T-cell (primary cell): ENCODE results near the gene LRTM2. TPM values are rescaled to one million over a fixed set of nuclear protein-coding genes. Genes with fewer than 3 reads are reported as not detected.

ENCODE experiments used
- ATAC-seq, 4 experiments: fragments of 200-7000 bp in 3 of 4; fragments of 150-1000 bp in 1 of 4; cut with Tn5 transposase; replicated peaks in 1 of 4; 1 replicate in 3 of 4; 2 replicates in 1 of 4; pipeline ENCODE4 v1.10.0; 2021; ENCODE audit warnings: moderate library complexity in 3 of 4, mild to moderate bottlenecking in 2 of 4, moderate number of reproducible peaks in 1 of 4
- CTCF ChIA-PET, 2 donors: fragments of 300-600 bp; sonication (Branson Sonifier 250); formaldehyde crosslinking; loops; one replicate each; lab custom pipeline; 2022; ENCODE audit warnings: antibody characterized with exemption in 2 of 2; lab: Charles Lee
- POLR2A ChIA-PET, 2 donors: fragments of 300-600 bp; sonication (Branson Sonifier 250); formaldehyde crosslinking; loops; one replicate each; lab custom pipeline; 2022; ENCODE audit warnings: antibody characterized with exemption in 2 of 2; lab: Charles Lee
- DNase-seq, 35 experiments: peaks; one replicate each; pipeline versions ENCODE4 v3.0.0 to v3.0.0-alpha.2; 2013 to 2023
- H3K27ac ChIP-seq: one replicate; pipeline ENCODE4 v1.5.1; 2013; ENCODE audit warnings: low read length
- H3K27me3 ChIP-seq, 2 experiments: replicated peaks in 1 of 2; 1 replicate in 1 of 2; 2 replicates in 1 of 2; pipeline versions ENCODE4 v1.6.1 to v1.7.0; 2013; ENCODE audit warnings: low read length in 1 of 2, mixed read lengths in 1 of 2; ENCODE audit not compliant: control insufficient read depth in 2 of 2, insufficient read depth in 2 of 2; ENCODE audit errors: extremely low read depth in 1 of 2
- H3K36me3 ChIP-seq, 2 donors: 1 replicate in 1 of 2; 2 replicates in 1 of 2; pipeline versions ENCODE4 v1.6.1 to v1.7.0; 2013; ENCODE audit warnings: low read length in 1 of 2; ENCODE audit not compliant: control insufficient read depth in 2 of 2, insufficient read depth in 1 of 2; ENCODE audit errors: extremely low read depth in 1 of 2
- H3K4me1 ChIP-seq, 2 experiments: 1 replicate in 1 of 2; 2 replicates in 1 of 2; pipeline versions ENCODE4 v1.6.1 to v1.7.0; 2013; ENCODE audit warnings: low read length in 2 of 2, mixed read lengths in 1 of 2; ENCODE audit not compliant: insufficient read depth in 2 of 2, control insufficient read depth in 1 of 2; ENCODE audit errors: extremely low read depth in 1 of 2
- H3K4me3 ChIP-seq, 2 donors: 1 replicate in 1 of 2; 2 replicates in 1 of 2; pipeline versions ENCODE4 v1.5.1 to v1.7.0; 2013; ENCODE audit warnings: mild to moderate bottlenecking in 2 of 2, low read length in 1 of 2, moderate library complexity in 1 of 2; ENCODE audit not compliant: control insufficient read depth in 1 of 2; ENCODE audit errors: extremely low read depth in 1 of 2
- H3K9me3 ChIP-seq: 2 replicates; pipeline ENCODE4 v1.7.0; 2013
- H3K27ac Mint-ChIP-seq, 2 donors: one replicate each; pipeline ENCODE4 v1.8.0; 2020 to 2021; ENCODE audit warnings: mild to moderate bottlenecking in 2 of 2, mixed read lengths in 2 of 2
- H3K27me3 Mint-ChIP-seq, 2 donors: one replicate each; pipeline ENCODE4 v1.8.0; 2021 to 2022; ENCODE audit warnings: mixed read lengths in 2 of 2
- H3K36me3 Mint-ChIP-seq: one replicate; pipeline ENCODE4 v1.8.0; 2021; ENCODE audit warnings: mixed read lengths
- H3K4me1 Mint-ChIP-seq, 3 donors: one replicate each; pipeline ENCODE4 v1.8.0; 2020 to 2022; ENCODE audit warnings: mixed read lengths in 3 of 3, mild to moderate bottlenecking in 1 of 3
- H3K4me3 Mint-ChIP-seq, 3 donors: one replicate each; pipeline ENCODE4 v1.8.0; 2020 to 2022; ENCODE audit warnings: mild to moderate bottlenecking in 3 of 3, mixed read lengths in 3 of 3, moderate library complexity in 3 of 3
- H3K9me3 Mint-ChIP-seq, 3 donors: one replicate each; pipeline ENCODE4 v1.8.0; 2020 to 2022; ENCODE audit warnings: mixed read lengths in 3 of 3
- WGBS: methylation state at CpG from one replicate; pipeline ENCODE4 v1.1.5; 2013; ENCODE audit warnings: missing lambda C conversion rate; ENCODE audit not compliant: insufficient coverage; 5-methylcytosine and 5-hydroxymethylcytosine counted together
- total RNA-seq, 35 experiments: library from RNA in 6 of 35; stranded (reverse) in 6 of 35; fragments of 120-200 nt in 1 of 35; gene quantifications; one replicate each; pipeline versions ENCODE4 v1.2.1 to v1.2.4 and lab custom pipeline; 2013 to 2026

The LRTM2 gene
- total RNA-seq, 5 donors from 2014 or later (not counting 1 experiment from before 2014, with no cell fraction given): not detected

DNA sequence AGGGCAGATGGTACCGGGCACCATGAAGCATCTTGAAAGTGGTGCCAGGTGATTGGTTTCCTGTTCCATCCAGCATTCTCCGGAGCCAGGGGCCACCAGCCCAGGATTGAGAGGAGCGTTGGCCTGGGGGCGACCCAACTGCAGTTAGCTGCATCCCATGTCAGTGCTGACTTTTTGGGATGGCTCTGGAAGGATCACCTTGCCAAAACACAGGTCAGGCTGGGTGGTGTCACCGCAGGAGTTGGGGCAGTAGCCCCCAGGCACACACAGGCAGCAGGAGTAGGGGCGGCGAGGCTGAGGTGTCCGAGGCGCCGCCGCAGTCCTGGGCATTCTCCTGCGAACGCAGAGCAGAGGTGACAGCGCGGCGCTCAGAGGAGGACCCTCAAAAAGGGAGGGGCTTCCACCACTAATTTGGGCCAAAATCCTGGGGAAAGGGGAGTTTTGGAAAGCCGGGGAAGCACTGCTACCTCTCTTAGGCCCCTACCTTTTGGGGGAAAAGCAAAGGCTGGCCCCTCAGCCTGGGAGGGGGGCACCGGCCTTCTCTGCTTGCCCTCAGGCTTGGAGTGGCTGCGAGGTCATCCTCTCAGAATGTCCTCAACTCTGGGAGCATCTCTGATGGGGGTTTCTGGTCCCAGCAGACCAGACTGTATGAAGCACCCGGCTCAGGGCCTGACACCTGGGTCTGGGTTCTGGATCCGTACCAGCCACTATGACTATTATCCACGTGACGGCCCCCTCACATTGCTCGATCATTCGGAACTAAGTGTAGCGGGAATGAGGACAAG, 26.7 kb upstream of the LRTM2 start:
- ATAC-seq (no peak), DNase-seq (no peak)
- no peaks in the 10 kb centered on the region for H3K36me3 Mint-ChIP-seq
- H3K27ac Mint-ChIP-seq: no peak overlapping the region
- no peak overlapping the region for H3K4me3 Mint-ChIP-seq
- CTCF ChIA-PET: interaction anchor here (0.8 to 5.6 kb wide), 6 partner anchors 140 to 147 kb away, joined by 4 to 167 read pairs (median 48); no protein-coding TSS in a partner anchor
- Histone ChIP-seq H3K9me3 (no peaks in the 10 kb centered on the region), H3K4me3 (no peak overlapping the region), H3K27ac (no peak overlapping the region), H3K4me1 (peaks cover 3 to 41% of the 10 kb centered on the region in 2 experiments), H3K36me3 (no peaks in the 10 kb centered on the region), H3K27me3 (no peaks in the 10 kb centered on the region)
- peaks cover 17 to 25% (median 23%) of the 10 kb centered on the region in 3 donors for H3K4me1 Mint-ChIP-seq
- H3K27me3 Mint-ChIP-seq: no peaks in the 10 kb centered on the region
- no peaks in the 10 kb centered on the region for H3K9me3 Mint-ChIP-seq
- WGBS: 93% methylated on average over 11 of the region's 26 CpGs
- POLR2A ChIA-PET: no interaction called here

- Mint-ChIP-seq H3K4me3 (no peak overlapping the region), H3K36me3 (no peaks in the 10 kb centered on the region), H3K9me3 (no peaks in the 10 kb centered on the region), H3K4me1 (peaks cover 17 to 25% (median 23%) of the 10 kb centered on the region in 3 donors), H3K27ac (peak overlapping the region in 1 of 2 donors; percentile 27), H3K27me3 (no peaks in the 10 kb centered on the region)
- 95% methylated on average over 12 of the region's 15 CpGs for WGBS
- no peaks in the 10 kb centered on the region for H3K27me3 ChIP-seq
- no peaks in the 10 kb centered on the region for H3K36me3 ChIP-seq
- no peak overlapping the region for H3K4me3 ChIP-seq
- H3K9me3 ChIP-seq: no peaks in the 10 kb centered on the region
- ChIA-PET POLR2A (no interaction called here), CTCF (interaction anchor here (0.7 to 2.7 kb wide), 4 partner anchors 141 to 146 kb away, joined by 3 to 36 read pairs (median 9); no protein-coding TSS in a partner anchor)
- H3K4me1 ChIP-seq: peaks cover 3 to 41% of the 10 kb centered on the region in 2 experiments
- DNase-seq (no peak), ATAC-seq (no peak)
- no peak overlapping the region for H3K27ac ChIP-seq
Measured at GRCh38 chr12:1794440-1795090, 25.8 kb upstream of the LRTM2 start.

- DNase-seq: no peak
- H3K9me3 ChIP-seq: no peaks in the 10 kb centered on the region
- Mint-ChIP-seq H3K27me3 (no peaks in the 10 kb centered on the region), H3K36me3 (no peaks in the 10 kb centered on the region), H3K27ac (peak overlapping the region; percentile 69 to 74), H3K9me3 (no peaks in the 10 kb centered on the region), H3K4me3 (peak overlapping the region in 2 of 3 donors; percentile 81 to 90), H3K4me1 (peaks cover 17 to 23% (median 22%) of the 10 kb centered on the region in 3 donors)
- H3K4me3 ChIP-seq: no peak overlapping the region
- no peaks in the 10 kb centered on the region for H3K36me3 ChIP-seq
- WGBS: 84% methylated on average over 13 of the region's 19 CpGs
- H3K27me3 ChIP-seq: no peaks in the 10 kb centered on the region
- H3K27ac ChIP-seq: no peak overlapping the region
- ChIA-PET CTCF (interaction anchor here (1.0 to 2.7 kb wide), 3 partner anchors 142 to 145 kb away, joined by 4 to 36 read pairs (median 14); no protein-coding TSS in a partner anchor), POLR2A (interaction anchor here in 1 of 2 donors (0.7 kb wide), 1 partner anchor 202 kb away, joined by 3 read pairs; no protein-coding TSS in a partner anchor)
- no peak for ATAC-seq
- H3K4me1 ChIP-seq: peaks cover 3 to 40% of the 10 kb centered on the region in 2 experiments
Measured at GRCh38 chr12:1795221-1795784, 25.1 kb upstream of the LRTM2 start.

DNA sequence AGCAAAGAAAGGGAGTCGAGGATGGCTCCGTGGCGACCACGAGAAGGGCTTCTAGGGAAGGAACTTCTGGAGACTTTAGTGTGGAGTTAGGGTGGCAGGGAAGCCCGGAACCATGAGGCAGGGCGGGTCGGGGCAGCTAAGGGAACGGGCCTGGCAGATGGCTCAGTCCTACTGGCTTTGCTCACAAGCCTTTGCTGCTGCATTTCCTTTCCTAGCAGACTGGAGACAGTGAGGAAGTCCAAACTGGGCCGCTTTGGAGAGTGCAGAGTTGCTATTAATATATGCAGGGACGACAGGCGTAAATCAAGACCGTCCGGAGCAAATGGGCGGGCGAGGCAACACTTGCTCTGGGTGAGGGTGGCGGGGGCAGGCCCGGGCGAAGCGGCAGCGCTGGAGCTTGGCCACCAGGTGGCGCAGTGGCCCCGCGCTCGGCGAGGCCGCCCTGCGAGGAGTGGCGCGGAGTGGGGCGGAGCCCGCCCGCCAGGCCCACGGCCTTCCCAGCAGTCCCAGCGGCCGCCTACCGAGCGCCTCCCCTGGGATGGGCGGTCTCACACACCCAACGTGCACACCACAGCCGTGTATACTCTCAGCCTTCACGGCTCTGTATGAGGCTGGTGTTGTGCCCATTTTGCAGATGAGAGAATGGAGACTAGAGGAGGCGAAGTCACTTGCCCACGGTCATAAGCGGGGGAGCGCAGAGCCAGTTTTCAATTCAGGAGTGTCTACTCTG, 24.4 kb upstream of the LRTM2 start:
- no peaks in the 10 kb centered on the region for H3K9me3 ChIP-seq
- no peaks in the 10 kb centered on the region for H3K36me3 ChIP-seq
- WGBS: 5% methylated on average over 40 of the region's 45 CpGs
- peak overlapping the region; percentile 71 for H3K27ac ChIP-seq
- peaks cover 3 to 34% of the 10 kb centered on the region in 2 experiments for H3K4me1 ChIP-seq
- Mint-ChIP-seq H3K4me3 (peak overlapping the region; percentile 81 to 90 (median 86)), H3K27me3 (no peaks in the 10 kb centered on the region), H3K27ac (peak overlapping the region; percentile 89 to 92), H3K36me3 (no peaks in the 10 kb centered on the region), H3K9me3 (no peaks in the 10 kb centered on the region), H3K4me1 (peaks cover 12 to 17% (median 16%) of the 10 kb centered on the region in 3 donors)
- ChIA-PET CTCF (interaction anchor here (1.0 to 2.7 kb wide), 3 partner anchors 143 to 144 kb away, joined by 4 to 36 read pairs (median 14); no protein-coding TSS in a partner anchor), POLR2A (interaction anchor here in 1 of 2 donors (0.7 kb wide), 1 partner anchor 203 kb away, joined by 3 read pairs; no protein-coding TSS in a partner anchor)
- no peaks in the 10 kb centered on the region for H3K27me3 ChIP-seq
- DNase-seq: peak; percentile 84 to 97 (median 91)
- peak; percentile 92 to 97 (median 94) for ATAC-seq
- H3K4me3 ChIP-seq: peak overlapping the region; percentile 70 to 82

- Mint-ChIP-seq H3K9me3 (no peaks in the 10 kb centered on the region), H3K36me3 (no peaks in the 10 kb centered on the region), H3K4me1 (peaks cover 6 to 11% (median 10%) of the 10 kb centered on the region in 3 donors), H3K27ac (peak overlapping the region; percentile 89 to 92), H3K27me3 (no peaks in the 10 kb centered on the region), H3K4me3 (peak overlapping the region; percentile 81 to 90 (median 86))
- CTCF ChIA-PET: interaction anchor here in 1 of 2 donors (1.0 to 2.7 kb wide), 2 partner anchors 144 kb away, joined by 4 to 36 read pairs; no protein-coding TSS in a partner anchor
- peak; percentile 31 to 57 (median 52) for ATAC-seq
- peak in 26 of 35 experiments; percentile 20 to 69 (median 34) for DNase-seq
- Histone ChIP-seq H3K27ac (peak overlapping the region; percentile 71), H3K4me3 (peak overlapping the region; percentile 70 to 82), H3K9me3 (no peaks in the 10 kb centered on the region), H3K36me3 (no peaks in the 10 kb centered on the region), H3K4me1 (peaks cover 0 to 29% of the 10 kb centered on the region in 2 experiments), H3K27me3 (no peaks in the 10 kb centered on the region)
- WGBS: under 1% methylated on average over 40 of the region's 43 CpGs
- POLR2A ChIA-PET: no interaction called here
Measured at GRCh38 chr12:1796515-1797010, 23.8 kb upstream of the LRTM2 start.
